Measurements from ENCODE around the gene RAB30. TPM values are rescaled to one million over a fixed set of nuclear protein-coding genes. Genes with fewer than 3 reads are reported as not detected.

Gene RAB30
- total RNA-seq, 4 donors from 2014 or later: 12.4 to 113 (median 48.4) TPM

DNA sequence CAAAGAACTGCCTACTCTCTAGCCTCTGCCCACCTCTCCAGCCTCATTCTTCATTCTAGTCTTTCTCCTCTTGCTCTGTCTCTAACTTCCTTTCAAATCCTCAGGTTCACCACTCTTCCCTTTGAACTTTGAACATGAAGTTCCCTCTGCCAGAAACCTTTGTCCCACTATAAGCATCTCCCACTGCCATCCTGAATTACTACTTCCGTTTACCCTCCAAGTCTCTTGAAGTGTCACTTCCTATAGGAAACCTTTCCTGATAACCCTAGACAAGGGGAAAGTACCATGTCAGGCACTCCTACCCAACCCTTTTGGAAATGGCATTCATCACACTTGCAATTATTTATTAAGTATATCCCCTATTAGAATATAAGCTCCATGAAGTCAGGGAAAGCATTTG, 3.1 kb downstream of the RAB30 start:
- TF ChIP-seq, protein P1, sequence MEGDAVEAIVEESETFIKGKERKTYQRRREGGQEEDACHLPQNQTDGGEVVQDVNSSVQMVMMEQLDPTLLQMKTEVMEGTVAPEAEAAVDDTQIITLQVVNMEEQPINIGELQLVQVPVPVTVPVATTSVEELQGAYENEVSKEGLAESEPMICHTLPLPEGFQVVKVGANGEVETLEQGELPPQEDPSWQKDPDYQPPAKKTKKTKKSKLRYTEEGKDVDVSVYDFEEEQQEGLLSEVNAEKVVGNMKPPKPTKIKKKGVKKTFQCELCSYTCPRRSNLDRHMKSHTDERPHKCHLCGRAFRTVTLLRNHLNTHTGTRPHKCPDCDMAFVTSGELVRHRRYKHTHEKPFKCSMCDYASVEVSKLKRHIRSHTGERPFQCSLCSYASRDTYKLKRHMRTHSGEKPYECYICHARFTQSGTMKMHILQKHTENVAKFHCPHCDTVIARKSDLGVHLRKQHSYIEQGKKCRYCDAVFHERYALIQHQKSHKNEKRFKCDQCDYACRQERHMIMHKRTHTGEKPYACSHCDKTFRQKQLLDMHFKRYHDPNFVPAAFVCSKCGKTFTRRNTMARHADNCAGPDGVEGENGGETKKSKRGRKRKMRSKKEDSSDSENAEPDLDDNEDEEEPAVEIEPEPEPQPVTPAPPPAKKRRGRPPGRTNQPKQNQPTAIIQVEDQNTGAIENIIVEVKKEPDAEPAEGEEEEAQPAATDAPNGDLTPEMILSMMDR (IDR thresholded peaks at IDR 0.05): no peak
- TF ChIP-seq POLR2A (IDR thresholded peaks at IDR 0.05): no peak
- intact Hi-C loops (cut with DNase I; ENCODE audit: low total_unique reads): no loop called here
- Histone ChIP-seq H3K9me3 (no peaks in the 10 kb centered on the region), H3K36me3 (no peaks in the 10 kb centered on the region), H3K4me3 (no peak overlapping the region), H3K4me1 (peaks cover 6 to 10% of the 10 kb centered on the region in 2 donors), H3K27ac (peak overlapping the region; percentile 94 to 97), H3K27me3 (no peaks in the 10 kb centered on the region)
- no peak for DNase-seq

DNA sequence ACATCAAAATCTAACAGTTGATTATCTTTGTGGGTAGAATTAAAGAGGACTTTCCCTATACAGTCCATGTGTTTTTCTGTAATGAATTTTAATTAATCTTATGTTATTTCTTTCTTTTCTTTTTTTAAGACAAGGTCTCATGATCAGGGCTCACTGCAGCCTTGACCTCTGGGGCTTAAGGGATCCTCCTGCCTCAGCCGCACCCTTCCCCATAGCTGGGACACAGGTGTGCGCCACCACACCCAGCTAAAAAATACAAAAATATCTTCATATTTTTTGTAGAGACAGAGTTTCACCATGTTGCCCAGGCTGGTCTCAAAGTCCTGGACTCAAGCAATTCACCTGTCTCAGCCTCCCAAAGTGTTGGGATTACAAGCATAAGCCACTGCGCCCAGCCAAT, 7.7 kb downstream of the RAB30 start:
- H3K4me1 ChIP-seq: peaks cover 0 to 6% of the 10 kb centered on the region in 2 donors
- intact Hi-C loops (cut with DNase I; ENCODE audit: low total_unique reads): no loop called here
- H3K27me3 ChIP-seq: no peaks in the 10 kb centered on the region
- H3K9me3 ChIP-seq: no peaks in the 10 kb centered on the region
- no peak for DNase-seq
- peak overlapping the region; percentile 56 to 74 for H3K27ac ChIP-seq
- no peaks in the 10 kb centered on the region for H3K36me3 ChIP-seq
- TF ChIP-seq, protein P1 (IDR thresholded peaks at IDR 0.05): no peak
- TF ChIP-seq POLR2A (IDR thresholded peaks at IDR 0.05): no peak
- no peak overlapping the region for H3K4me3 ChIP-seq

DNA sequence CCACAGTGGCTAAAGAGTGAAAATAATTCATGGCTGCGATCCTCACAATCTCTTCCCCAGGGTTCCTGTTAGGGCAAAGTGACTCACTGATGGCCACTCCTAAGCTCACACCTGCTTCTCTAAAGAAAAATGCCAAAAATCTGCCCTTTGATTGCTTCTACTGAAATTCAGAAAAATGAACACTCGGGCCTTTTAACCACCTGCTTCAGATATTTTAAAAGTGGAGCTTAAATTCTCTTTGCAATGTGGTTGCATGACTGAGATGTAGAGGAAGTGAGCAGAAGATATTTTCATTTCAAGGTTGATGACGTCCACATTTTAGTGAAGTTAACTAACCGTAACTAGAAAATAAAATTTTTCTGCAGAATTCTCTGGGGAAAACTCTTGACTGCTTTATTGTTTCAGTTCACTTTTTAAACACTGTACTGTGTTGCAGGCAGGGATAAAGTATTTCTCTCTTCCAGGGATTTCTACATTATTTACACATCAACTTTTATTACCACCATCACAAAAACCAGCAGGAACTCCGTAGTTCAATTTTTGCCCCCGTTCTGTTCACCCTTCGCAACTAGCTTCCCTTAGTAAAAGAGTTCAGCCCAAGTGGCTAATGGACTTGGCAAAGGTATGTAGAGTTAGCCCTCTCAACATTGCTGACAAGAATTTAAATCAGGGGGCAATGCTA, 8.5 kb downstream of the RAB30 start:
- intact Hi-C loops (cut with DNase I; ENCODE audit: low total_unique reads): no loop called here
- DNase-seq: no peak
- H3K27me3 ChIP-seq: no peaks in the 10 kb centered on the region
- H3K36me3 ChIP-seq: no peaks in the 10 kb centered on the region
- H3K4me3 ChIP-seq: peak overlapping the region in 1 of 2 donors; percentile 26
- H3K27ac ChIP-seq: peak overlapping the region; percentile 56 to 74
- TF ChIP-seq, protein P1 (IDR thresholded peaks at IDR 0.05): no peak
- TF ChIP-seq POLR2A (IDR thresholded peaks at IDR 0.05): no peak
- H3K4me1 ChIP-seq: peaks cover 0 to 1% of the 10 kb centered on the region in 2 donors
- no peaks in the 10 kb centered on the region for H3K9me3 ChIP-seq

DNA sequence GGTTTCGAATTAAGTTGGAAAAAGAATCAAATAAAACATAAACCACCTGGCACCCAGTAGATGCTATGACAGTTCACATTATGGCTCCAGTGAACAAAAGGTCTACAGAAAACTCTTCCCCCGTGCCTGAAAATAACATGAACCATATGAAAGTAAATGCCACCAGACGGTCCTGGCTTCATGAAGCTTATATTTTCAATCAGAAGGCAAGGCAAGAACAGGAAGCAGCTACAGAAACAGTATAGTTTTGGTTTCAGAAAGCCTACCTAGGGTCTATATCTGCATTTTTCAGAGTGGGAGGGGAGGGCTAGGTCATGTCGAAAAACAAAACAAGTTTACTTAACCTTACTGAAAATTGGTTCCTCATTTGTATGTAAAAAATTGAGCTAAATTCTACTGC, 9.8 kb downstream of the RAB30 start:
- no peak overlapping the region for H3K4me3 ChIP-seq
- no peaks in the 10 kb centered on the region for H3K36me3 ChIP-seq
- intact Hi-C loops (cut with DNase I; ENCODE audit: low total_unique reads): no loop called here
- no peaks in the 10 kb centered on the region for H3K9me3 ChIP-seq
- no peaks in the 10 kb centered on the region for H3K27me3 ChIP-seq
- H3K27ac ChIP-seq: no peak overlapping the region
- no peaks in the 10 kb centered on the region for H3K4me1 ChIP-seq
- DNase-seq: no peak
- TF ChIP-seq, protein P1 (IDR thresholded peaks at IDR 0.05): no peak
- no peak for TF ChIP-seq POLR2A (IDR thresholded peaks at IDR 0.05)

DNA sequence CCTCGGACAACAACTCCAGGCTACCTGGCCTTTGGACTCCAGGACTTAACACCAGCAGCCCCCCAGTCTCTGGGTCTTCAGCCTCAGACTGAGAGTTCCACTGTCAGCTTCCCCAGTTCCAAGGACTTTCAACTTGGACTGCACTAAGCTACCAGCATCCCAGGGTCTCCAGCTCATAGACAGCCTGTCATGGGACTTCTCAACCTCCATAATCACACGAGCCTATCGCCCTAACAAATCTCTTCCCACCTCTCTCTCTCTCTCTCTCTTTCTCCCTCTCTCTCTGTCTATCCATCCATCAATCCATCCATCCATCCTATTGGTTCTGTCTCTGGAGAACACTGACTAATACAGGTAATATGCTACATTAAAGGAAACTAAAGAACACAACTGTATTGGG, 10.7 kb downstream of the RAB30 start:
- Histone ChIP-seq H3K9me3 (no peaks in the 10 kb centered on the region), H3K36me3 (no peaks in the 10 kb centered on the region), H3K4me3 (no peak overlapping the region), H3K27me3 (no peaks in the 10 kb centered on the region), H3K4me1 (no peaks in the 10 kb centered on the region), H3K27ac (no peak overlapping the region)
- intact Hi-C loops (cut with DNase I; ENCODE audit: low total_unique reads): no loop called here
- no peak for DNase-seq
- TF ChIP-seq, protein P1 (IDR thresholded peaks at IDR 0.05): no peak
- no peak for TF ChIP-seq POLR2A (IDR thresholded peaks at IDR 0.05)
